Kidney (tissue), 14 donors: ENCODE data around the gene SYTL2. TPM values are rescaled to one million over a fixed set of nuclear protein-coding genes. Genes with fewer than 3 reads are reported as not detected.
A peak's percentile ranks its signal among the peaks of the same experiment; 100 is the strongest.

ENCODE experiments used
- DNase-seq, 5 donors: peaks; one replicate each; pipeline ENCODE4 v3.0.0-alpha.2; 2013 to 2020
- FAIRE-seq: peaks from 2 replicates; lab custom pipeline; 2012; peaks lifted over from hg19 to GRCh38; lab: Jason Lieb, UNC
- H3K27ac ChIP-seq, 2 donors: one replicate each; pipeline ENCODE4 v1.7.0; 2013; ENCODE audit warnings: low read depth in 2 of 2, low read length in 2 of 2, inconsistent platforms in 1 of 2
- H3K27me3 ChIP-seq: one replicate; pipeline ENCODE4 v1.7.1; 2013; ENCODE audit warnings: low read length, inconsistent platforms; ENCODE audit not compliant: control insufficient read depth, insufficient read depth
- H3K36me3 ChIP-seq, 3 donors: one replicate each; pipeline versions ENCODE4 v1.7.0 to v1.7.1; 2013; ENCODE audit warnings: low read length in 3 of 3, control low read depth in 1 of 3, inconsistent platforms in 1 of 3; ENCODE audit not compliant: insufficient read depth in 3 of 3, control insufficient read depth in 2 of 3
- H3K4me1 ChIP-seq, 3 donors: one replicate each; pipeline versions ENCODE4 v1.7.0 to v1.7.1; 2013; ENCODE audit warnings: low read length in 3 of 3, inconsistent platforms in 1 of 3, low read depth in 1 of 3; ENCODE audit not compliant: control insufficient read depth in 2 of 3, insufficient read depth in 2 of 3
- H3K4me3 ChIP-seq, 3 donors: one replicate each; pipeline versions ENCODE4 v1.7.0 to v1.8.1; 2013; ENCODE audit warnings: low read length in 3 of 3, control low read depth in 1 of 3, inconsistent platforms in 1 of 3
- H3K9ac ChIP-seq, 3 donors: one replicate each; pipeline versions ENCODE4 v1.7.0 to v1.7.1; 2013; ENCODE audit warnings: low read length in 3 of 3, control low read depth in 1 of 3, inconsistent platforms in 1 of 3
- H3K9me3 ChIP-seq, 3 donors: one replicate each; pipeline versions ENCODE4 v1.7.0 to v1.7.1; 2013; ENCODE audit warnings: low read length in 3 of 3, control low read depth in 1 of 3, inconsistent platforms in 1 of 3; ENCODE audit not compliant: control insufficient read depth in 2 of 3, insufficient read depth in 1 of 3
- CTCF ChIP-seq: IDR thresholded peaks from 3 replicates; pipeline ENCODE4 v1.5.1; 2012; ENCODE audit warnings: mild to moderate bottlenecking, moderate library complexity, borderline replicate concordance; ENCODE audit not compliant: insufficient read depth; ENCODE audit errors: extremely low read depth
- intact Hi-C: fragments of 100-400 bp; cut with DNase I; formaldehyde crosslinking; loops from one replicate; pipeline ENCODE4 v1.11.1; 2022
- polyA plus RNA-seq: library from polyadenylated mRNA; stranded (reverse); fragments of 350-450 nt; fragmentation: Illumina TruSeq; extraction: RNeasy Lipid Tissue Mini Kit (QIAGEN cat#74804); gene quantifications from one replicate; pipeline ENCODE4 v1.2.3, GENCODE V29; 2014; ENCODE audit warnings: low read depth, low replicate concordance; ENCODE audit not compliant: insufficient read depth
- total RNA-seq: library from RNA; stranded (reverse); fragmentation: NEBNext Ultra II Directional; extraction: Animal tissue kit (Norgen Biotek cat#: 25700); gene quantifications from one replicate; pipeline ENCODE4 v1.2.1, GENCODE V29; 2021
- donor health status: control.
- donor health status: control.
- donor health status: control.
- donor health status: control.
- donor health status: control.
- donor health status: DM: yes; HTN: yes; CAD: no.
- donor health status: Normal renal cell carcinoma (clear cell type).

Gene SYTL2
- total and polyA plus RNA-seq, 2 donors from 2014 or later = 19.8 to 187 TPM

GRCh38 chr11:85717429-85717828, 93.5 kb downstream of the SYTL2 start:
- Histone ChIP-seq H3K9me3 (no peaks in the 10 kb centered on the region), H3K4me1 (no peaks in the 10 kb centered on the region), H3K36me3 (peaks cover 0 to 4% (median 0%) of the 10 kb centered on the region in 3 donors), H3K27ac (no peak overlapping the region), H3K9ac (no peak overlapping the region), H3K27me3 (no peaks in the 10 kb centered on the region), H3K4me3 (no peak overlapping the region)
- DNase-seq (no peak), FAIRE-seq (no peak)
- intact Hi-C loops = no loop called here
- no peak for TF ChIP-seq CTCF

GRCh38 chr11:85712953-85713352, 98.0 kb downstream of the SYTL2 start:
- intact Hi-C loops = no loop called here
- DNase-seq (no peak), FAIRE-seq (no peak)
- no peaks in the 10 kb centered on the region for H3K9me3 ChIP-seq
- no peaks in the 10 kb centered on the region for H3K27me3 ChIP-seq
- no peak overlapping the region for H3K27ac ChIP-seq
- H3K4me1 ChIP-seq = no peaks in the 10 kb centered on the region
- H3K36me3 ChIP-seq = no peaks in the 10 kb centered on the region
- no peak for TF ChIP-seq CTCF
- H3K9ac ChIP-seq = no peak overlapping the region
- H3K4me3 ChIP-seq = no peak overlapping the region

GRCh38 chr11:85710917-85711316, 100.0 kb downstream of the SYTL2 start:
- Histone ChIP-seq H3K4me1 (no peaks in the 10 kb centered on the region), H3K9ac (no peak overlapping the region), H3K27ac (no peak overlapping the region), H3K36me3 (no peaks in the 10 kb centered on the region), H3K9me3 (no peaks in the 10 kb centered on the region), H3K27me3 (no peaks in the 10 kb centered on the region), H3K4me3 (no peak overlapping the region)
- no peak for FAIRE-seq
- intact Hi-C loops = no loop called here
- no peak for TF ChIP-seq CTCF
- DNase-seq = no peak

- intact Hi-C loops = no loop called here
- FAIRE-seq (no peak), DNase-seq (peak in 1 of 5 donors; percentile 39)
- Histone ChIP-seq H3K36me3 (no peaks in the 10 kb centered on the region), H3K9ac (no peak overlapping the region), H3K27me3 (no peaks in the 10 kb centered on the region), H3K9me3 (no peaks in the 10 kb centered on the region), H3K27ac (no peak overlapping the region), H3K4me1 (no peaks in the 10 kb centered on the region), H3K4me3 (no peak overlapping the region)
- TF ChIP-seq CTCF = no peak
Measured at GRCh38 chr11:85709941-85710702, 100.8 kb downstream of the SYTL2 start.
